COLO668 (cell line): ENCODE results near the gene ELOA.
"Not testable (repeated sequence)": the region's sequence is repeated elsewhere in the genome, so short reads cannot be mapped to it uniquely, and the experiment has no call there.

Source experiments
- DNase-seq: peaks from one replicate; lab custom pipeline; 2025; ENCODE audit not compliant: unreplicated experiment; lab: John Stamatoyannopoulos, UW

The ELOA gene

DNA sequence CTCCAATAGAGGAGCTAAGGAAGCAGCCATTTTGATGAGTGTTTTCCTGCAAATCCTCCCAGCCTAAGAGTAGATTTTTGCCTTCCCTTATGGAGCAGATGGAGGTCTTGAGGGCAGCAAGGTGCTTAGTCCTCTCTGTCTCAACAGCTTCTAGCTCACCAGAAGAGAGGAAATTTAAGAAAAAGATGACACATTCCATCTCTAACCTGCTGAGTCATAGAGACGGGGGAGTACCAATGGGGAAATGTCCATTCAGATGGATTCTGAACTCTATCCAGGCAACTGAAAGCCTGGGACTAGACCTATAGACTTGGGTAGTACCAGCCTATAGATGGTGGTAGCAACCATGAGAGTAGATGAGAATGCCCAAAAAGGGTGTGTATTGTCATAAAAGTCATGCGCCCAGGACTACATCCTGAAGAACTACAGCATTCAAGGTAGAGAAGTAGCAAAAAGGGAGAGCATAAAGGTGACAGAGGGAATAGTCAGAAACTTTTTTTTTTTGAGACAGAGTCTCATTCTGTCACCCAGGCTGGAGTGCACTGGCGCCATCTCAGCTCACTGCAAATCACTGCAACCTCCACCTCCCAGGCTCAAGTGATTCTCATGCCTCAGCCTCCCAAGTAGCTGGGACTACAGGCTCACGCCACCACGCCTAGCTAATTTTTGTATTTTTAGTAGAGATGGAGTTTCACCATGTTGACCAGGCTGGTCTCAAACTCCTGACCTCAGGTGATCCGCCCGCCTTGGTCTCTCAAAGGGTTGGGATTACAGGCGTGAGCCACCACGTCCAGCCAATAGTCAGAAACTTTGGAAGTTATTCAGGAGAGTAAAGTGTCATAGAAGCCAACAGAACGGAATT is 10.7 kb upstream of the ELOA start:
- DNase-seq = no peak

DNA sequence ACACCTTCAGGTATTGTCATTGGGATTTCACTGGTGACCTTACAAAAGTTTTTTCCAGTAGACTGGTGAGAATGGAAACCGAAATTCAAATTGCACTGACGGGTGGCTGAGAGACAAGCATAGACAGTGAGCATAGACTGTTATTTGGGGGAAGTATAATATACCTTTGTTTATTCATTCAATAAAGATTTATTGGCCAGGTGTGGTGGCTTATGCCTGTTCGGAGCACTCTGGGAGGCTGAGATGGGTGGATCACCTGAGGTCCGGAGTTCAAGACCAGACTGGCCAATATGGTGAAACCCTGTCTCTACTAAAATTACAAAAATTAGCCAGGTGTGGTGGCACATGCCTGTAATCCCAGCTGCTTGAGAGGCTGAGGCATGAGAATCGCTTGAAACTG is 10.0 kb upstream of the ELOA start:
- not testable (repeated sequence) for DNase-seq

- no peak for DNase-seq
Measured at GRCh38 chr1:23736437-23737134, 6.7 kb upstream of the ELOA start.

- no peak for DNase-seq
Measured at GRCh38 chr1:23741609-23742008, 1.7 kb upstream of the ELOA start.

DNA sequence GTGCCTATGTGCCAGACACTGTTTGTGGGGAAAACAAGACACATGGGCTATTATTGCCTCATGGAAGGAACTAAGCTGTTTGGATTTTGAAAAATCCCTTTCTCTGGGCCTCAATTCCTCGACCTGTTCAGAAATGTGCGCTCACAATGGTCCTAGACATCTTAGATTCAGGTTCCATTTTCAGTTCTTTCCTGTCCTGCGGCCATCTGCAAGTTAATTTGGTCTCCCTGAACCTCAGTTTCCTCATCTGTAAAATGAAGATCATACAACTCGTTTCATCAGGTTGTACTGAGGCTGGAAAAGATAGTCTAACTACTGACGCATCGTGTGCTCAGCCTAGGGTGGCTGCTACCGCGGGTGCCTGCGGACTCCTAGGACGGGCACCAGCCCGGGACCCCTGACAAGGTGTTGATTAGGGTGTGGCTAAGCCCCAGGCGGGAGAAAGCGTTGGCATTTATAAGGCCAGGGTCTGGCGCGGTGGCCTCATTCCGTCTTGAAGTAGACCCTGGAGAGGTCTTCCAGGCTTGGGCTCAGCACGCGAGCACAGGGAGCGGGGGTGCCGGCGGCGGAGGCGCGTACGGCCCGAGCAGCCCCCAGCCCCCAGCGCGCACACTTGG is 493 bp upstream of the ELOA start:
- DNase-seq = no peak

GRCh38 chr1:23745515-23745914 is 2.2 kb downstream of the ELOA start:
- no peak for DNase-seq

GRCh38 chr1:23748016-23748415 is 4.7 kb downstream of the ELOA start:
- DNase-seq = no peak

DNA sequence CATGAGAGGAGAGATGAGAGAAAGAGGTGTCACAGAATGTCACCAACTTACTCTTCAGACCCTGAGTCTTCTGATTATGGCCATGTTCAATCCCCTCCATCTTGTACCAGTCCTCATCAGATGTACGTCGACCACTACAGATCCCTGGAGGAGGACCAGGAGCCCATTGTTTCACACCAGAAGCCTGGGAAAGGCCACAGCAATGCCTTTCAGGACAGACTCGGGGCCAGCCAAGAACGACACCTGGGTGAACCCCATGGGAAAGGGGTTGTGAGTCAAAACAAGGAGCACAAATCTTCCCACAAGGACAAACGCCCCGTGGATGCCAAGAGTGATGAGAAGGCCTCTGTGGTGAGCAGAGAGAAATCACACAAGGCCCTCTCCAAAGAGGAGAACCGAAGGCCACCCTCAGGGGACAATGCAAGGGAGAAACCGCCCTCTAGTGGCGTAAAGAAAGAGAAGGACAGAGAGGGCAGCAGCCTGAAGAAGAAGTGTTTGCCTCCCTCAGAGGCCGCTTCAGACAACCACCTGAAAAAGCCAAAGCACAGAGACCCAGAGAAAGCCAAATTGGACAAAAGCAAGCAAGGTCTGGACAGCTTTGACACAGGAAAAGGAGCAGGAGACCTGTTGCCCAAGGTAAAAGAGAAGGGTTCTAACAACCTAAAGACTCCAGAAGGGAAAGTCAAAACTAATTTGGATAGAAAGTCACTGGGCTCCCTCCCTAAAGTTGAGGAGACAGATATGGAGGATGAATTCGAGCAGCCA is 8.0 kb downstream of the ELOA start:
- peak; percentile 46 for DNase-seq

- no peak for DNase-seq
Measured at GRCh38 chr1:23751815-23752200, 8.5 kb downstream of the ELOA start.

- DNase-seq = no peak
Measured at GRCh38 chr1:23752909-23753308, 9.6 kb downstream of the ELOA start.

GRCh38 chr1:23756676-23757075 is 13.4 kb downstream of the ELOA start:
- no peak for DNase-seq

DNA sequence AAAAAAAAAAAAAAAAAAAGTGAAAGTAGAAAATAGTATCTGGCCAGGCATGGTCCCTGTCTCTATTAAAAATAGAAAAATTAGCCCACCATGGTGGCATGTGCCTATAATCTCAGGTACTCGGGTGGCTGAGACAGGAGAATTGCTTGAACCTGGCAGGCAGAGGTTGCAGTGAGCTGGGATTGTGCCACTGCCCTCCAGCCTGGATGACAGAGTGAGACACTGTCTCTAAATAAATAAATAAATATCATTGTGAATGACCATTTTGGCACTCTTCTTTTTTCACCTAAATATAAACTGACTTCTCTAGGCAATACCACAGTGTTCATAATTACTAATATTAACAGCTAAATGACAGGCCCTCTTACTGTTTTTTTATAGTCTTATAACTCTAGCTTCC is 14.5 kb downstream of the ELOA start:
- no peak for DNase-seq

DNA sequence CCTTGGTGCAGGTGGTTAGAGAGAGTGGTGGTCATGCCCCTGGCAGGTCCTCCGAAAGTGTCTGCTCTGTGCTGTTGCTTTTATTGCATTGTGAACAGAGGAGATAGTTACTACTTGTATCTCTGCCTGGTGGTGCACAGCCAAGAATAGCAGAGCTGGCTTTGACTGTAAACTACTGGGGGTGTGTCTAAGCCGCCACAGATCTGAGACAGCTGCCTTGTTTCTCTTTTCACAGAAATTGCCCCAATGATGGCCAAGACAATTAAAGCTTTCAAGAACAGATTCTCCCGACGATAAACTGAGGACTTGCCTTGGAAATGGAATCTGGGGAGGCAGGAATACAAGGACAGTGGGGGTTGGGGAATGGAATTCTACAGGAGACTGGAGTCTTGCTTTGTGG is 16.0 kb downstream of the ELOA start:
- no peak for DNase-seq

GRCh38 chr1:23763041-23763577 is 19.8 kb downstream of the ELOA start:
- no peak for DNase-seq

DNA sequence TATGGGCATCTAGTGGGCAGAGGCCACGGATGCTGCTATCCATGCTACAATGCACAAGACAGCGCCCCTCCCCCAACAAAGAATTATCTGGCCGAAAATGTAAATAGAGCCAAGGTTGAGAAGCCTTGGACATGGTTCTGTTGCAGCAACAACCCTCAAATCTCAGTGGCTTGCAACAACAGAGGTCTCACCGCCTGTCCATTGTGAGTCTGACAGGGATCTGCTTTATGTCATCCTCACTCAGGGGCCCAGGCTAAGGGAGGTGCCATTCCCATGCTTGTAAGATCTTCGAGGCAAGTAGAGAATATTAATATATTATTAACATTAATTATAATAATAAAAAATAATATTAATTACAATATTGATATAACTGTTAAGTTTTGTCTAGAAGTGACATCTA is 25.5 kb downstream of the ELOA start:
- no peak for DNase-seq

DNA sequence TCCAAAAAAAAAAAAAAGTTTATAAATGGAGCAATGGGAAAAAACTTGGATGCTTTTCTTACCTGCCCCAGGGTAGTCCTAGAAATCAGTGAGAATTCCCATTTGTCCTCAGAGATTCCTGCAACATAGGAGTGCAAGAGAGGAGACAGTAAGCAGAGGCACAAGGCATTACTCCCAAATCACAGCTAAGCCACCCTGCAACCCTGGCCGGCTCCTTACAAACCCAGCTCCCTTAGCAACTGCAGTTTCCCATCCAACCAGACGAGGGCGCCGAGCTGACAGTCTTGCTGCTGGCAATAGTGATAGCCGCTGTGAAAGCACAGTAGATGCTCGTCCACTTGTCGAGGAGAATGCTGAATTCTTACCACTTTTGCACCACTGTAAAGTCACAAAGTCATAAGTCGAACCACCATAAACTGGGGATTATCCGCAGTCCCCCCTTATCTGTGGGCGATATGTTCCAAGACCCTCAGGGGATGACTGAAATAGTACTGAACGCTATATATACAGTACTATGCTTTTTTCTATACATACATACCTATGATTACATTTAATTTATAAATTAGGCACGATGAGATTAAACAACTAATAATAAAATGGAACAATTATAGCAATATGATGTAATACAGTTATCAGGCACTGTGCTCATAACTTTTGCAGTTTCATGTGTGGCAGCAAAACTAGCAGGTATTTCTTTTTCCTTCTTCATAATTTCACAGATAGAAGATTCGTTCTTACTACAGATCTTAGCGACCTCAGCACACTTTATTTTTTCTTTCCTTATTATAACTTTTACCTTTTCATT is 29.0 kb downstream of the ELOA start:
- peak; percentile 93 for DNase-seq

GRCh38 chr1:23772854-23773242 is 29.6 kb downstream of the ELOA start:
- DNase-seq = no peak

GRCh38 chr1:23774174-23774880 is 31.1 kb downstream of the ELOA start:
- DNase-seq = no peak

- no peak for DNase-seq
Measured at GRCh38 chr1:23776217-23776616, 32.9 kb downstream of the ELOA start.
